GM18508 (cell line): Measurements from ENCODE around the gene PRXL2A.

Experiments used
- ATAC-seq: cut with Tn5 transposase; IDR thresholded peaks from one replicate; pipeline ENCODE4 v1.9.1; 2021; ENCODE audit warnings: moderate number of reproducible peaks; ENCODE audit not compliant: insufficient read depth, unreplicated experiment

Gene PRXL2A

GRCh38 chr10:80442879-80443278, 34.5 kb downstream of the PRXL2A start:
- no peak for ATAC-seq

GRCh38 chr10:80443531-80443974, 35.2 kb downstream of the PRXL2A start:
- ATAC-seq = peak; percentile 43

- ATAC-seq = no peak
Measured at GRCh38 chr10:80444124-80444523, 35.8 kb downstream of the PRXL2A start.

GRCh38 chr10:80444646-80445319, 36.4 kb downstream of the PRXL2A start:
- ATAC-seq = peak; percentile 61

GRCh38 chr10:80447436-80448190, 39.3 kb downstream of the PRXL2A start:
- ATAC-seq = no peak

- no peak for ATAC-seq
Measured at GRCh38 chr10:80448209-80448942, 40.0 kb downstream of the PRXL2A start.

GRCh38 chr10:80449520-80449919, 41.2 kb downstream of the PRXL2A start:
- no peak for ATAC-seq

GRCh38 chr10:80451132-80451531, 42.8 kb downstream of the PRXL2A start:
- ATAC-seq = no peak

GRCh38 chr10:80452069-80452468, 43.7 kb downstream of the PRXL2A start:
- ATAC-seq = no peak

GRCh38 chr10:80452640-80453039, 44.3 kb downstream of the PRXL2A start:
- no peak for ATAC-seq

- no peak for ATAC-seq
Measured at GRCh38 chr10:80453056-80453841, 44.9 kb downstream of the PRXL2A start.

- no peak for ATAC-seq
Measured at GRCh38 chr10:80453842-80454512, 45.6 kb downstream of the PRXL2A start, which contains the start of gene TSPAN14. TSS of gene TSPAN14 (plus strand) at chr10:80454310. CDS start at chr10:80489234, 34,924 bp downstream.

- no peak for ATAC-seq
Measured at GRCh38 chr10:80454513-80455460, 46.4 kb downstream of the PRXL2A start.

- no peak for ATAC-seq
Measured at GRCh38 chr10:80455461-80456349, 47.4 kb downstream of the PRXL2A start.

GRCh38 chr10:80457554-80458262, 49.4 kb downstream of the PRXL2A start:
- ATAC-seq = no peak

- no peak for ATAC-seq
Measured at GRCh38 chr10:80458263-80458625, 49.9 kb downstream of the PRXL2A start.

GRCh38 chr10:80458638-80459037, 50.3 kb downstream of the PRXL2A start:
- ATAC-seq = no peak
